ENCODE data around the gene PTPRK.

DNA sequence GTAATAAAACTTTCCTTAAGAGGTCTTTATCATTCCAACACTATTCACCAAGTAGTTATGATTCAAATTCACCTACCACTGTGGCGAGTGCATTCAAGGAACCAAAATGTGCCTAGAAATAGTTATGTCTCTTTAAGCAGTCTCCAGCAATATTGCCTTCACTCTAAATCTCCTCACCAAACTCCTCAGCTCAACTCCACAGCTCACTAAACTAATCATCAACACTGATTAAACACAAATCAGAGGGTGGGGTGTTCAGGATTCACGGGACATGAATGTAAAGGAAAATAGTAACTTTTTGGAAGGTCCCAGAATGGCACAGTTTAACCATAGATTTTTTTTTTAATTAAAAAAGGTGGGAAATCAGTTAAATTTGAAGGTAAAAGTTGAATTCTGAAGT, 549.0 kb downstream of the PTPRK start:
- TF ChIP-seq RAD21 (IDR thresholded peaks at IDR 0.05 in 1 of 2, conservative IDR thresholded peaks at IDR 0.05 in 1 of 2; ENCODE audit: low read depth in 2 of 2, low read length in 2 of 2) (no peak), POLR2AphosphoS5 (IDR thresholded peaks at IDR 0.05; ENCODE audit: low read depth, low read length) (no peak), SUZ12 (IDR thresholded peaks at IDR 0.05; ENCODE audit: low read length) (no peak), EZH2 (IDR thresholded peaks at IDR 0.05; ENCODE audit: low read depth, low read length, severe bottlenecking) (no peak), TAF1 (IDR thresholded peaks at IDR 0.05; ENCODE audit: low read depth, low read length) (no peak), POLR2A (IDR thresholded peaks at IDR 0.05; ENCODE audit: control extremely low read depth in 1 of 2, low read depth in 2 of 2, low read length in 2 of 2) (no peak), CBX5 (IDR thresholded peaks at IDR 0.05; ENCODE audit: low read depth, low read length) (no peak), ZNF274 (IDR thresholded peaks at IDR 0.05; ENCODE audit: borderline replicate concordance, extremely low read depth, low read length) (no peak), FOSL1 (IDR thresholded peaks at IDR 0.05; ENCODE audit: insufficient read depth, low read depth, low read length) (no peak), MAFK (IDR thresholded peaks at IDR 0.05; ENCODE audit: low read depth, low read length) (no peak), MAX (IDR thresholded peaks at IDR 0.05) (no peak), CREB1 (IDR thresholded peaks at IDR 0.05) (no peak)
- TF ChIP-seq, protein P1, sequence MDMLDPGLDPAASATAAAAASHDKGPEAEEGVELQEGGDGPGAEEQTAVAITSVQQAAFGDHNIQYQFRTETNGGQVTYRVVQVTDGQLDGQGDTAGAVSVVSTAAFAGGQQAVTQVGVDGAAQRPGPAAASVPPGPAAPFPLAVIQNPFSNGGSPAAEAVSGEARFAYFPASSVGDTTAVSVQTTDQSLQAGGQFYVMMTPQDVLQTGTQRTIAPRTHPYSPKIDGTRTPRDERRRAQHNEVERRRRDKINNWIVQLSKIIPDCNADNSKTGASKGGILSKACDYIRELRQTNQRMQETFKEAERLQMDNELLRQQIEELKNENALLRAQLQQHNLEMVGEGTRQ (IDR thresholded peaks at IDR 0.05; ENCODE audit: low read length): no peak
- TF ChIP-seq, protein P2, sequence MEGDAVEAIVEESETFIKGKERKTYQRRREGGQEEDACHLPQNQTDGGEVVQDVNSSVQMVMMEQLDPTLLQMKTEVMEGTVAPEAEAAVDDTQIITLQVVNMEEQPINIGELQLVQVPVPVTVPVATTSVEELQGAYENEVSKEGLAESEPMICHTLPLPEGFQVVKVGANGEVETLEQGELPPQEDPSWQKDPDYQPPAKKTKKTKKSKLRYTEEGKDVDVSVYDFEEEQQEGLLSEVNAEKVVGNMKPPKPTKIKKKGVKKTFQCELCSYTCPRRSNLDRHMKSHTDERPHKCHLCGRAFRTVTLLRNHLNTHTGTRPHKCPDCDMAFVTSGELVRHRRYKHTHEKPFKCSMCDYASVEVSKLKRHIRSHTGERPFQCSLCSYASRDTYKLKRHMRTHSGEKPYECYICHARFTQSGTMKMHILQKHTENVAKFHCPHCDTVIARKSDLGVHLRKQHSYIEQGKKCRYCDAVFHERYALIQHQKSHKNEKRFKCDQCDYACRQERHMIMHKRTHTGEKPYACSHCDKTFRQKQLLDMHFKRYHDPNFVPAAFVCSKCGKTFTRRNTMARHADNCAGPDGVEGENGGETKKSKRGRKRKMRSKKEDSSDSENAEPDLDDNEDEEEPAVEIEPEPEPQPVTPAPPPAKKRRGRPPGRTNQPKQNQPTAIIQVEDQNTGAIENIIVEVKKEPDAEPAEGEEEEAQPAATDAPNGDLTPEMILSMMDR (IDR thresholded peaks at IDR 0.05; ENCODE audit: control extremely low read depth in 1 of 3, insufficient read depth in 1 of 3, low read depth in 1 of 3, low read length in 3 of 3): no peak
